DND-41 (cell line): Measurements from ENCODE around the gene PES1.

Experiments
- EZH2 ChIP-seq: IDR thresholded peaks from 3 replicates; pipeline ENCODE4 v1.6.1; 2012; ENCODE audit warnings: borderline replicate concordance, low read depth, mild to moderate bottlenecking, moderate library complexity, low read length, inconsistent platforms; ENCODE audit not compliant: severe bottlenecking
- TF ChIP-seq, protein P1 (sequence below): IDR thresholded peaks from 2 replicates; pipeline ENCODE4 v1.5.1; 2012; ENCODE audit warnings: borderline replicate concordance, low read length, moderate library complexity, mild to moderate bottlenecking; ENCODE audit not compliant: poor library complexity, severe bottlenecking; ENCODE audit errors: extremely low read depth

DNA sequence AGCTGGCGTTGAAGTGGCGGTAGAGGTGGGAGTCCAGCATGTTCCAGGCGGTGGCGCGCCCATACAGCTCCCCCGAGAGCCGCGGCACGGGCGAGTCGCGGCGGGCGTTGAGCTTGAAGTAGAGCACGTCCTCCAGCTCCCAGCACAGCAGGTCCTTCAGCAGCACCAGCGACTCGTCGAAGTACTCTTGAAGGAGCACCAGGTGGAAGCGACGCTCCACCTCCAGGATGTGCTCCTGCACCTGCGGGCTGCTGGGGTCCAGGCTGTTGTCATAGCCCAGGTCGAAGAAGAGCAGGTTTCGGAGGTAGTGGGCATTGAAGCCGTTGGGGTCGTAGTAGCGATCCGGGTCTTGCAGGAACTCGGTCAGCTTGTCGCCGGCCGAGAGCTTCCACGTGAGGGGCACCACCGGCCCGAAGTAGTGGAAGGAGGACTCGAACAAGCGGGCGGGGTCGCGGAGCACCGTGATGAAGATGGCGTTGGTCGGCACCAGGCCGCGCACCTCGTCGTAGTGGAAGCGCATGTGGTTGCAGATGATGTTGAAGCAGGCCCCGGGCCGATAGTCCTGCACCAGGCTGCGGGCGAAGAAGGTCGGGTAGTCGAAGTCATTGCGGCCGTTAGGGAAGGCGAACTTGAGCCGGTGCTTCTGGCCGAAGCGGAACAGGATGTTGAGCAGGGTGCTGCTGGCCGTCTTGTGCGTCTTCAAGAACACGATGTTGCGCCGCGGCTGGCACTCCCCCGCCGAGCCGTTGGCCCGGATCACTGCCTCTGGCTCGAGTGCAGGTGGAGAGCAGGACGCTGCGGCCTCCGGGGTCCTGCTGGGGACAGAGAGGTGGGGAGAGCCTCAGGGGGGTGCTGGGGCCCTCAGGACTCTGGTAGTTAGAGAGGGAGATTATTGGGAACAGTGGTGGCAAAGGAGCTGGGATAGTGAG lies 36.2 kb downstream of the PES1 start:
- no peak for TF ChIP-seq EZH2
- TF ChIP-seq, protein P1, sequence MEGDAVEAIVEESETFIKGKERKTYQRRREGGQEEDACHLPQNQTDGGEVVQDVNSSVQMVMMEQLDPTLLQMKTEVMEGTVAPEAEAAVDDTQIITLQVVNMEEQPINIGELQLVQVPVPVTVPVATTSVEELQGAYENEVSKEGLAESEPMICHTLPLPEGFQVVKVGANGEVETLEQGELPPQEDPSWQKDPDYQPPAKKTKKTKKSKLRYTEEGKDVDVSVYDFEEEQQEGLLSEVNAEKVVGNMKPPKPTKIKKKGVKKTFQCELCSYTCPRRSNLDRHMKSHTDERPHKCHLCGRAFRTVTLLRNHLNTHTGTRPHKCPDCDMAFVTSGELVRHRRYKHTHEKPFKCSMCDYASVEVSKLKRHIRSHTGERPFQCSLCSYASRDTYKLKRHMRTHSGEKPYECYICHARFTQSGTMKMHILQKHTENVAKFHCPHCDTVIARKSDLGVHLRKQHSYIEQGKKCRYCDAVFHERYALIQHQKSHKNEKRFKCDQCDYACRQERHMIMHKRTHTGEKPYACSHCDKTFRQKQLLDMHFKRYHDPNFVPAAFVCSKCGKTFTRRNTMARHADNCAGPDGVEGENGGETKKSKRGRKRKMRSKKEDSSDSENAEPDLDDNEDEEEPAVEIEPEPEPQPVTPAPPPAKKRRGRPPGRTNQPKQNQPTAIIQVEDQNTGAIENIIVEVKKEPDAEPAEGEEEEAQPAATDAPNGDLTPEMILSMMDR: no peak
